ENCODE measurements around the gene NET1.
A peak's percentile ranks its signal among the peaks of the same experiment; 100 is the strongest.

NET1 gene

GRCh38 chr10:5412277-5412941 is at the start of gene NET1:
Gene NET1, plus strand, starts transcription at chr10:5412557. Its CDS starts 136 bp downstream, at chr10:5412693.
- TF ChIP-seq CTCF (conservative IDR thresholded peaks at IDR 0.05; ENCODE audit: low read depth, low read length), result no peak
- DNase-seq (ENCODE audit: low read depth), result peak; percentile 86
- peak within 1 kb of the TSS; percentile 78 for H3K4me3 ChIP-seq (ENCODE audit: low read depth, low read length)

GRCh38 chr10:5362873-5363272 is 49.5 kb upstream of the NET1 start:
- no peak for TF ChIP-seq CTCF (conservative IDR thresholded peaks at IDR 0.05; ENCODE audit: low read depth, low read length)
- H3K4me3 ChIP-seq (ENCODE audit: low read depth, low read length), result no peak overlapping the region
- no peak for DNase-seq (ENCODE audit: low read depth)

GRCh38 chr10:5364374-5364773 is 48.0 kb upstream of the NET1 start:
- TF ChIP-seq CTCF (conservative IDR thresholded peaks at IDR 0.05; ENCODE audit: low read depth, low read length), result no peak
- H3K4me3 ChIP-seq (ENCODE audit: low read depth, low read length), result no peak overlapping the region
- DNase-seq (ENCODE audit: low read depth), result no peak

- no peak for TF ChIP-seq CTCF (conservative IDR thresholded peaks at IDR 0.05; ENCODE audit: low read depth, low read length)
- no peak within 1 kb of the TSS for H3K4me3 ChIP-seq (ENCODE audit: low read depth, low read length)
Observed at GRCh38 chr10:5364890-5365338, 47.4 kb upstream of the NET1 start, which contains the start of gene UCN3. Gene UCN3, plus strand, starts transcription at chr10:5364966. Its CDS starts 8,755 bp downstream, at chr10:5373721.

GRCh38 chr10:5365928-5366327 is 46.4 kb upstream of the NET1 start:
- no peak for DNase-seq (ENCODE audit: low read depth)
- no peak for TF ChIP-seq CTCF (conservative IDR thresholded peaks at IDR 0.05; ENCODE audit: low read depth, low read length)
- H3K4me3 ChIP-seq (ENCODE audit: low read depth, low read length), result no peak overlapping the region

More at GRCh38 chr10:5364890-5365338, 47.4 kb upstream of the NET1 start, which contains the start of gene UCN3:
- no peak for DNase-seq (ENCODE audit: low read depth)

GRCh38 chr10:5369362-5370158 is 42.8 kb upstream of the NET1 start:
- no peak for TF ChIP-seq CTCF (conservative IDR thresholded peaks at IDR 0.05; ENCODE audit: low read depth, low read length)
- no peak for DNase-seq (ENCODE audit: low read depth)
- no peak overlapping the region for H3K4me3 ChIP-seq (ENCODE audit: low read depth, low read length)
